CD14-positive monocyte (primary cell): Measurements from ENCODE around the gene CLCA1. TPM values are rescaled to one million over a fixed set of nuclear protein-coding genes. Genes with fewer than 3 reads are reported as not detected.

Source experiments
- DNase-seq, 3 donors: peaks; one replicate each; pipeline ENCODE4 v3.0.0-alpha.2; 2011 to 2022
- H2AFZ ChIP-seq: 2 replicates; pipeline ENCODE4 v1.6.0; 2012; ENCODE audit warnings: mild to moderate bottlenecking, low read depth, low read length, inconsistent platforms; ENCODE audit not compliant: insufficient read depth, poor library complexity, severe bottlenecking
- H3K27ac ChIP-seq, 2 donors: 1 replicate in 1 of 2; 2 replicates in 1 of 2; pipeline ENCODE4 v1.5.1; 2012 to 2013; ENCODE audit warnings: low read length in 2 of 2, control low read depth in 1 of 2, inconsistent platforms in 1 of 2, low read depth in 1 of 2, mild to moderate bottlenecking in 1 of 2
- H3K27me3 ChIP-seq, 2 donors: one replicate each; pipeline versions ENCODE4 v1.6.0 to v1.6.1; 2011 to 2013; ENCODE audit warnings: low read length in 2 of 2; ENCODE audit not compliant: control insufficient read depth in 2 of 2, insufficient read depth in 2 of 2
- H3K36me3 ChIP-seq, 2 donors: replicated peaks in 1 of 2; 1 replicate in 1 of 2; 2 replicates in 1 of 2; pipeline versions ENCODE4 v1.5.1 to v1.6.1; 2012 to 2013; ENCODE audit warnings: low read length in 2 of 2, control low read depth in 1 of 2, inconsistent platforms in 1 of 2, mild to moderate bottlenecking in 1 of 2; ENCODE audit not compliant: insufficient read depth in 2 of 2, control insufficient read depth in 1 of 2
- H3K4me1 ChIP-seq, 2 donors: 1 replicate in 1 of 2; 2 replicates in 1 of 2; pipeline versions ENCODE4 v1.5.1 to v1.6.1; 2012 to 2013; ENCODE audit warnings: low read length in 2 of 2, control low read depth in 1 of 2, inconsistent platforms in 1 of 2, mild to moderate bottlenecking in 1 of 2, moderate library complexity in 1 of 2; ENCODE audit not compliant: insufficient read depth in 2 of 2, control insufficient read depth in 1 of 2
- H3K4me2 ChIP-seq: replicated peaks from 2 replicates; pipeline ENCODE3; 2012; ENCODE audit warnings: low read length, moderate library complexity, mild to moderate bottlenecking; ENCODE audit not compliant: poor library complexity, severe bottlenecking; ENCODE audit errors: extremely low read depth
- H3K4me3 ChIP-seq, 3 experiments: fragments of 200-600 bp in 1 of 3; sonication (generic) in 1 of 3; replicated peaks in 1 of 3; 1 replicate in 2 of 3; 2 replicates in 1 of 3; pipeline ENCODE4 v1.5.1; 2011 to 2013; ENCODE audit warnings: low read length in 3 of 3, mild to moderate bottlenecking in 3 of 3, control low read depth in 2 of 3, low read depth in 2 of 3, inconsistent platforms in 1 of 3, moderate library complexity in 1 of 3
- H3K79me2 ChIP-seq: 2 replicates; pipeline ENCODE4 v1.6.0; 2012; ENCODE audit warnings: mild to moderate bottlenecking, control low read depth, inconsistent platforms, low read length, moderate library complexity; ENCODE audit not compliant: insufficient read depth
- H3K9ac ChIP-seq: 2 replicates; pipeline ENCODE4 v1.6.0; 2017; ENCODE audit warnings: low read length, mild to moderate bottlenecking; ENCODE audit not compliant: insufficient read depth, poor library complexity, severe bottlenecking
- H3K9me3 ChIP-seq, 2 donors: replicated peaks in 1 of 2; 1 replicate in 1 of 2; 2 replicates in 1 of 2; pipeline versions ENCODE4 v1.5.1 to v1.6.1; 2012 to 2013; ENCODE audit warnings: low read length in 2 of 2, control low read depth in 1 of 2; ENCODE audit not compliant: control insufficient read depth in 1 of 2, insufficient read depth in 1 of 2
- H4K20me1 ChIP-seq: 2 replicates; pipeline ENCODE4 v1.6.0; 2012; ENCODE audit warnings: mild to moderate bottlenecking, low read length, control low read depth, moderate library complexity; ENCODE audit not compliant: insufficient read depth
- H3K27ac Mint-ChIP-seq, 7 donors: one replicate each; pipeline ENCODE4 v1.8.0; 2020; ENCODE audit warnings: mild to moderate bottlenecking in 7 of 7, mixed read lengths in 7 of 7, moderate library complexity in 6 of 7, inconsistent platforms in 2 of 7
- H3K27me3 Mint-ChIP-seq, 3 donors: one replicate each; pipeline ENCODE4 v1.8.0; 2021 to 2022; ENCODE audit warnings: low read depth in 3 of 3, mild to moderate bottlenecking in 3 of 3, mixed read lengths in 3 of 3, moderate library complexity in 3 of 3, inconsistent platforms in 1 of 3
- H3K36me3 Mint-ChIP-seq, 2 donors: one replicate each; pipeline ENCODE4 v1.8.0; 2020; ENCODE audit warnings: mixed read lengths in 2 of 2, inconsistent platforms in 1 of 2, mild to moderate bottlenecking in 1 of 2
- H3K4me1 Mint-ChIP-seq: one replicate; pipeline ENCODE4 v1.8.0; 2020; ENCODE audit warnings: mild to moderate bottlenecking, mixed read lengths
- H3K4me3 Mint-ChIP-seq, 2 donors: one replicate each; pipeline ENCODE4 v1.8.0; 2020; ENCODE audit warnings: mild to moderate bottlenecking in 2 of 2, mixed read lengths in 2 of 2, moderate library complexity in 1 of 2
- H3K9me3 Mint-ChIP-seq, 7 donors: one replicate each; pipeline ENCODE4 v1.8.0; 2020 to 2022; ENCODE audit warnings: mixed read lengths in 7 of 7, mild to moderate bottlenecking in 6 of 7, moderate library complexity in 6 of 7, inconsistent platforms in 2 of 7
- WGBS: methylation state at CpG from one replicate; pipeline ENCODE4 v1.1.5; 2013; ENCODE audit warnings: missing lambda C conversion rate; ENCODE audit not compliant: insufficient coverage; 5-methylcytosine and 5-hydroxymethylcytosine counted together
- intact Hi-C, 2 donors: fragments of 100-400 bp; cut with micrococcal nuclease; formaldehyde crosslinking; loops; one replicate each; pipeline versions ENCODE4 v1.15.0 to v1.15.1; 2023
- polyA plus RNA-seq, 3 donors: library from polyadenylated mRNA; depleted of rRNA in 1 of 3; unstranded in 2 of 3; stranded (reverse) in 1 of 3; fragments of 300-500 nt in 2 of 3; fragments of >200 nt in 1 of 3; fragmentation: Illumina TruSeq in 2 of 3; gene quantifications; 1 replicate in 2 of 3; 2 replicates in 1 of 3; pipeline ENCODE4 v1.2.3, GENCODE V29; 2012 to 2021
- TF ChIP-seq, protein P1 (sequence below): fragments of 200-600 bp; IDR thresholded peaks from one replicate; pipeline ENCODE4 v1.8.0; 2022; ENCODE audit warnings: antibody characterized with exemption, mild to moderate bottlenecking

Gene CLCA1
- polyA plus RNA-seq, 3 donors, result not detected

GRCh38 chr1:86530211-86530845 is 61.6 kb downstream of the CLCA1 start:
- Histone ChIP-seq H3K27me3 (no peaks in the 10 kb centered on the region), H3K4me2 (no peak overlapping the region), H2AFZ (no peak overlapping the region), H4K20me1 (no peaks in the 10 kb centered on the region), H3K79me2 (no peaks in the 10 kb centered on the region), H3K9ac (no peak overlapping the region), H3K4me1 (no peaks in the 10 kb centered on the region), H3K4me3 (no peak overlapping the region), H3K27ac (no peak overlapping the region), H3K9me3 (no peaks in the 10 kb centered on the region), H3K36me3 (no peaks in the 10 kb centered on the region)
- TF ChIP-seq, protein P1, sequence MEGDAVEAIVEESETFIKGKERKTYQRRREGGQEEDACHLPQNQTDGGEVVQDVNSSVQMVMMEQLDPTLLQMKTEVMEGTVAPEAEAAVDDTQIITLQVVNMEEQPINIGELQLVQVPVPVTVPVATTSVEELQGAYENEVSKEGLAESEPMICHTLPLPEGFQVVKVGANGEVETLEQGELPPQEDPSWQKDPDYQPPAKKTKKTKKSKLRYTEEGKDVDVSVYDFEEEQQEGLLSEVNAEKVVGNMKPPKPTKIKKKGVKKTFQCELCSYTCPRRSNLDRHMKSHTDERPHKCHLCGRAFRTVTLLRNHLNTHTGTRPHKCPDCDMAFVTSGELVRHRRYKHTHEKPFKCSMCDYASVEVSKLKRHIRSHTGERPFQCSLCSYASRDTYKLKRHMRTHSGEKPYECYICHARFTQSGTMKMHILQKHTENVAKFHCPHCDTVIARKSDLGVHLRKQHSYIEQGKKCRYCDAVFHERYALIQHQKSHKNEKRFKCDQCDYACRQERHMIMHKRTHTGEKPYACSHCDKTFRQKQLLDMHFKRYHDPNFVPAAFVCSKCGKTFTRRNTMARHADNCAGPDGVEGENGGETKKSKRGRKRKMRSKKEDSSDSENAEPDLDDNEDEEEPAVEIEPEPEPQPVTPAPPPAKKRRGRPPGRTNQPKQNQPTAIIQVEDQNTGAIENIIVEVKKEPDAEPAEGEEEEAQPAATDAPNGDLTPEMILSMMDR, result no peak
- Mint-ChIP-seq H3K36me3 (no peaks in the 10 kb centered on the region), H3K9me3 (peaks cover 0 to 3% (median 0%) of the 10 kb centered on the region in 7 donors), H3K27ac (no peak overlapping the region), H3K27me3 (no peaks in the 10 kb centered on the region), H3K4me1 (no peaks in the 10 kb centered on the region), H3K4me3 (no peak overlapping the region)
- 100% methylated on average over 1 of the region's 3 CpGs for WGBS
- intact Hi-C loops, result no loop called here
- no peak for DNase-seq

GRCh38 chr1:86537928-86538695 is 69.4 kb downstream of the CLCA1 start:
- Histone ChIP-seq H3K4me1 (no peaks in the 10 kb centered on the region), H3K36me3 (no peaks in the 10 kb centered on the region), H2AFZ (no peak overlapping the region), H4K20me1 (no peaks in the 10 kb centered on the region), H3K27ac (no peak overlapping the region), H3K4me2 (no peak overlapping the region), H3K9ac (no peak overlapping the region), H3K27me3 (no peaks in the 10 kb centered on the region), H3K9me3 (no peaks in the 10 kb centered on the region), H3K4me3 (no peak overlapping the region), H3K79me2 (no peaks in the 10 kb centered on the region)
- TF ChIP-seq, protein P1, result no peak
- intact Hi-C loops, result no loop called here
- Mint-ChIP-seq H3K4me1 (no peaks in the 10 kb centered on the region), H3K27me3 (peaks cover 0 to 2% (median 1%) of the 10 kb centered on the region in 3 donors), H3K27ac (no peak overlapping the region), H3K36me3 (no peaks in the 10 kb centered on the region), H3K9me3 (peaks cover 0 to 1% (median 0%) of the 10 kb centered on the region in 7 donors), H3K4me3 (no peak overlapping the region)
- WGBS, result no CpG with 5 or more reads among the region's 4 CpGs
- no peak for DNase-seq
